ENCODE measurements around the gene WDFY3. TPM values are rescaled to one million over a fixed set of nuclear protein-coding genes. Genes with fewer than 3 reads are reported as not detected.

The WDFY3 gene
- total RNA-seq, 2 experiments from 2014 or later = 0.09 to 0.38 TPM

GRCh38 chr4:84870398-84871163 is 95.9 kb downstream of the WDFY3 start:
- intact Hi-C loops (cut with micrococcal nuclease) = no loop called here
- H3K27me3 Mint-ChIP-seq = no peaks in the 10 kb centered on the region
- ATAC-seq = no peak
- ChIA-PET POLR2A (no interaction called here), CTCF (no interaction called here)
- no peak overlapping the region for H3K4me3 Mint-ChIP-seq
- no peaks in the 10 kb centered on the region for H3K9me3 Mint-ChIP-seq
- H3K36me3 Mint-ChIP-seq (ENCODE audit: low read depth) = no peaks in the 10 kb centered on the region
- no peaks in the 10 kb centered on the region for H3K4me1 Mint-ChIP-seq (ENCODE audit: low read depth)
- H3K27ac Mint-ChIP-seq = no peak overlapping the region
- no peak for DNase-seq
- TF ChIP-seq CTCF (IDR thresholded peaks at IDR 0.05) = no peak

GRCh38 chr4:84866295-84866694 is 100.2 kb downstream of the WDFY3 start:
- ATAC-seq (no peak), DNase-seq (no peak)
- H3K27me3 Mint-ChIP-seq = no peaks in the 10 kb centered on the region
- intact Hi-C loops (cut with micrococcal nuclease) = no loop called here
- H3K4me1 Mint-ChIP-seq (ENCODE audit: low read depth) = no peaks in the 10 kb centered on the region
- ChIA-PET POLR2A (no interaction called here), CTCF (no interaction called here)
- H3K9me3 Mint-ChIP-seq = no peaks in the 10 kb centered on the region
- H3K4me3 Mint-ChIP-seq = no peak overlapping the region
- TF ChIP-seq CTCF (IDR thresholded peaks at IDR 0.05) = no peak
- H3K36me3 Mint-ChIP-seq (ENCODE audit: low read depth) = no peaks in the 10 kb centered on the region
- H3K27ac Mint-ChIP-seq = no peak overlapping the region

GRCh38 chr4:84865600-84865999 is 100.9 kb downstream of the WDFY3 start:
- ChIA-PET CTCF (no interaction called here), POLR2A (no interaction called here)
- Mint-ChIP-seq H3K27me3 (no peaks in the 10 kb centered on the region), H3K27ac (no peak overlapping the region), H3K36me3 (ENCODE audit: low read depth) (no peaks in the 10 kb centered on the region), H3K4me3 (no peak overlapping the region), H3K9me3 (no peaks in the 10 kb centered on the region), H3K4me1 (ENCODE audit: low read depth) (no peaks in the 10 kb centered on the region)
- no peak for TF ChIP-seq CTCF (IDR thresholded peaks at IDR 0.05)
- intact Hi-C loops (cut with micrococcal nuclease) = no loop called here
- ATAC-seq (no peak), DNase-seq (no peak)

DNA sequence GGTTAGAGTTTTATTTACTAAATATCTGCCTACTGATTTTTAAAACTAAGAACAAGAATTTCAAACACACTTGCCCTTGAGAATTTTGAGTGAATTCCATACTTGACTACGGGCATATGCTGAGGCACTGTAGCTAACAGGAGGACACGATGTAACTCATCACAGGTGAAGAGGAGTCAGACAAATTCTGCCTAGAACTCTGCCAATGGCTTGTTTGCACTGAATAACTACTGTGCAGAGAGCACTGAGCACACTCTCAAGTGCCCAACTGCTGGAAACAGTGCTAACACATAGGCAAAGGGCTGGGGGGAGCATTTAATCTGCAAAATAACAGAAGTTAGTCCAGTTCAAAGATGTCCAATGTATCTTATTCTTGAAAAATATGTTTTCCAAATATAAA is 104.4 kb downstream of the WDFY3 start:
- no peak for TF ChIP-seq CTCF (IDR thresholded peaks at IDR 0.05)
- Mint-ChIP-seq H3K9me3 (no peaks in the 10 kb centered on the region), H3K4me1 (ENCODE audit: low read depth) (no peaks in the 10 kb centered on the region), H3K36me3 (ENCODE audit: low read depth) (no peaks in the 10 kb centered on the region), H3K27me3 (peaks cover 2% of the 10 kb centered on the region), H3K27ac (no peak overlapping the region), H3K4me3 (no peak overlapping the region)
- intact Hi-C loops (cut with micrococcal nuclease) = no loop called here
- CTCF ChIA-PET = no interaction called here
- DNase-seq (no peak), ATAC-seq (no peak)
- POLR2A ChIA-PET = no interaction called here

DNA sequence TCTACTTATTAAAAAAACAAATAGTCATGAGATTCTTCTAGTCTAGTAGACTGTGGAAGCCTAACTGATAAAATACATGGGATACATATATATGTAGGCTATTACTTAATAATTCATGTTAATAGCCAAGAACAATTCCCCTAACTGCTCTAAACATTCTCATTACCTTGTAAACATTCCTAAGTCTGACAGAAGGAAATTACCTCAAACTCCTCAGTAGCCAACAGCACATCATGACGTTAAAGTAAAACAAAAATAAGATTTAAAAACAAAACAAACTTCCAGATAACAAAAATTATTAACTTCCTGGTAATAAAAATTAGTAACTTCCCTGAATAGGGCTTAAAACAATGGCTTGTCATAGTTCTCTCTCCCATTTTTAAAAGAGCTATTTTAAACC is 109.2 kb downstream of the WDFY3 start:
- ChIA-PET CTCF (no interaction called here), POLR2A (no interaction called here)
- no peaks in the 10 kb centered on the region for H3K36me3 Mint-ChIP-seq (ENCODE audit: low read depth)
- H3K27me3 Mint-ChIP-seq = peaks cover 2% of the 10 kb centered on the region
- no peaks in the 10 kb centered on the region for H3K4me1 Mint-ChIP-seq (ENCODE audit: low read depth)
- intact Hi-C loops (cut with micrococcal nuclease) = no loop called here
- no peak for TF ChIP-seq CTCF (IDR thresholded peaks at IDR 0.05)
- no peak overlapping the region for H3K4me3 Mint-ChIP-seq
- ATAC-seq (no peak), DNase-seq (no peak)
- no peak overlapping the region for H3K27ac Mint-ChIP-seq
- H3K9me3 Mint-ChIP-seq = no peaks in the 10 kb centered on the region
